Skeletal muscle tissue (tissue), 4 donors: ENCODE results near the gene MYADML2. TPM values are rescaled to one million over a fixed set of nuclear protein-coding genes. Genes with fewer than 3 reads are reported as not detected.
"Not testable (repeated sequence)": the region's sequence is repeated elsewhere in the genome, so short reads cannot be mapped to it uniquely, and the experiment has no call there.

Experiments used
- H3K27ac ChIP-seq: one replicate; pipeline ENCODE4 v1.7.0; 2013; ENCODE audit warnings: mild to moderate bottlenecking, low read depth, low read length, inconsistent platforms
- H3K27me3 ChIP-seq, 3 donors: one replicate each; pipeline ENCODE4 v1.7.0; 2013; ENCODE audit warnings: low read length in 3 of 3; ENCODE audit not compliant: control insufficient read depth in 3 of 3, insufficient read depth in 3 of 3
- H3K36me3 ChIP-seq, 3 donors: one replicate each; pipeline ENCODE4 v1.7.0; 2013; ENCODE audit warnings: low read length in 3 of 3; ENCODE audit not compliant: control insufficient read depth in 3 of 3, insufficient read depth in 3 of 3
- H3K4me1 ChIP-seq, 3 donors: one replicate each; pipeline ENCODE4 v1.7.0; 2013; ENCODE audit warnings: low read length in 3 of 3, mild to moderate bottlenecking in 3 of 3; ENCODE audit not compliant: control insufficient read depth in 3 of 3, insufficient read depth in 3 of 3
- H3K4me3 ChIP-seq, 3 donors: one replicate each; pipeline ENCODE4 v1.7.0; 2013; ENCODE audit warnings: low read length in 3 of 3
- H3K9ac ChIP-seq, 3 donors: one replicate each; pipeline ENCODE4 v1.7.0; 2013; ENCODE audit warnings: low read length in 3 of 3, mild to moderate bottlenecking in 3 of 3, moderate library complexity in 2 of 3, low read depth in 1 of 3
- H3K9me3 ChIP-seq, 3 donors: one replicate each; pipeline ENCODE4 v1.7.0; 2013; ENCODE audit warnings: low read length in 3 of 3; ENCODE audit not compliant: control insufficient read depth in 3 of 3
- total RNA-seq: library from RNA; depleted of rRNA; stranded (reverse); fragments of >200 nt; gene quantifications from one replicate; pipeline ENCODE4 v1.2.3, GENCODE V29; 2014
- donor health status: Osteomylitis.

MYADML2 gene
- total RNA-seq, 1 donor from 2014 or later, result 16.7 TPM

- H3K4me1 ChIP-seq, result peaks cover 60 to 76% (median 67%) of the 10 kb centered on the region in 3 donors
- no peaks in the 10 kb centered on the region for H3K9me3 ChIP-seq
- H3K27me3 ChIP-seq, result peaks cover 0 to 4% (median 0%) of the 10 kb centered on the region in 3 donors
- H3K9ac ChIP-seq, result peak overlapping the region; percentile 33 to 85 (median 83)
- peaks cover 14 to 22% (median 21%) of the 10 kb centered on the region in 3 donors for H3K36me3 ChIP-seq
- peak overlapping the region; percentile 94 for H3K27ac ChIP-seq
- H3K4me3 ChIP-seq, result peak overlapping the region in 2 of 3 donors; percentile 45 to 83
Measured at GRCh38 chr17:81924557-81925532, 22.2 kb downstream of the MYADML2 start.

DNA sequence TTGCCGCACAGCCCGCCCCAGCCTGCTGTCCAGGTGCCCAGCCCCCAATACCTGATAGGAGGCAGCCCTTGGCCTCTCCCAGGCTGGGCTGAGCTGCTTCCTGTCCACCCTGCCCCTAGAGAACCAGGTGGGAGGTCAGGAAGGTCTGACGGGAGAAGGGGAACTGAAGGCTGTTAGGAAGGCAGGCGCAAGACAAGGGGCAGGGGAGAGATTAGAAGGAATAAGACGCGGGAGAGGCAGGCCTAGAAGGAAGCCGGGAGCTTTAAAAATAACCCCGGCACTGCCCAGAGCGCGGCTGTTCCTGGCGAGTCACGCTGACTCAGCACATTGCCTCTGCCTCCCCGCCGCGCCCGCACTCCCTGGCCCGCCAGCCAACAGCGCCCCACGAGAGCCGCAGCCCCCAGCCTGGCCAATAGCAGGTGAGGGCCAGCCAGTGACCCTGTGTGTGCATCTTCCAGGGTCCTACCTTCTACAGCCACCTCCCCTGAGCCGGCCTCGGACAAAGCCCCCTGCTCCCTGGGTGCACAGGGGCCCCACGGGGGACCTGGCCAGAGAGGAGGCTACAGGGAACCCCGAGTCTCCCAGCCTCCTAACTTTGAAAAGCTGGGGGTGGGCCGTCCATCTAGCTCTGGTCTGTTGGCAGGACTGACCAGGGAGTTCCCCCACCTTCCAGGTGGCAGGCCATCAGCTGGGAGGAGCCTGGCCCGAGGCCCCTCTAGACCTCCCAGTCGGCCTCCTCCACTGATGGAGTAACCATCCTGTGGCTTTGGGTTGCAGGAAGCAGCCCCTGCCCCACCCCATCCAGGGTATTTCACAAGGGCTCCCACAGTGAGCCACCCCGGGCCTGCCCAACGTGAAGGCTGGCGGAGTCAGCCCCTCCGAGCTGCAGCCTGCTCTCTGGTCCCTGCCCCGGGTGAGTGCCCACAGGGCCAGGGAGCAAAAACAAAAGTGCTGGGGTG lies 23.5 kb downstream of the MYADML2 start:
- Histone ChIP-seq H3K27ac (peak overlapping the region; percentile 94), H3K9ac (peak overlapping the region; percentile 83 to 87 (median 85)), H3K36me3 (peaks cover 22 to 28% (median 25%) of the 10 kb centered on the region in 3 donors), H3K27me3 (peaks cover 0 to 2% (median 0%) of the 10 kb centered on the region in 3 donors), H3K4me1 (peaks cover 67 to 86% (median 76%) of the 10 kb centered on the region in 3 donors), H3K4me3 (peak overlapping the region; percentile 72 to 83 (median 76)), H3K9me3 (no peaks in the 10 kb centered on the region)

GRCh38 chr17:81922566-81923301 lies 24.3 kb downstream of the MYADML2 start:
- Histone ChIP-seq H3K9me3 (no peaks in the 10 kb centered on the region), H3K27me3 (no peaks in the 10 kb centered on the region), H3K9ac (peak overlapping the region; percentile 83 to 87 (median 85)), H3K4me3 (peak overlapping the region; percentile 72 to 83 (median 76)), H3K4me1 (peaks cover 68 to 83% (median 76%) of the 10 kb centered on the region in 3 donors), H3K36me3 (peaks cover 22 to 28% (median 25%) of the 10 kb centered on the region in 3 donors), H3K27ac (peak overlapping the region; percentile 94)

GRCh38 chr17:81921996-81922565 lies 25.0 kb downstream of the MYADML2 start:
- Histone ChIP-seq H3K4me3 (peak overlapping the region in 2 of 3 donors; percentile 54 to 83), H3K4me1 (peaks cover 73 to 86% (median 81%) of the 10 kb centered on the region in 3 donors), H3K9ac (peak overlapping the region; percentile 25 to 78 (median 30))

DNA sequence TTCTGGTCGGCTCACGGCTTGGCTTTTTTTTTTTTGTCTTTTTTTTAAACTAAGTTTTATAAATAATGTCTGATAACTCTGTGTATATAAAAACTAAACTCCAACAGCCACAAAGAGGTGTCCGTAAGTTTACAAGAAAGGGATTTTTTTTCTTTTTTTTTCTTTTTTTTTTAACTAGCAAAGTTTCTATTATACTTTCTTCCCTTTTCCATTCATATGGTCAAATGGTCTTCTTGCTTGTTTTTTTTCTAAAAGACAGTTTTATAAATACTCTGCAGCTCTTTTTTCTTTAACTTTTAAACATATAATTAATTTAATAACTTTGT lies 25.5 kb downstream of the MYADML2 start:
- Histone ChIP-seq H3K4me1 (peaks cover 77 to 90% (median 86%) of the 10 kb centered on the region in 3 donors), H3K4me3 (peak overlapping the region in 1 of 3 donors; percentile 50), H3K27ac (no peak overlapping the region), H3K9me3 (no peaks in the 10 kb centered on the region), H3K36me3 (peaks cover 22 to 28% (median 25%) of the 10 kb centered on the region in 3 donors), H3K9ac (peak overlapping the region in 1 of 3 donors; percentile 30), H3K27me3 (no peaks in the 10 kb centered on the region)

More at GRCh38 chr17:81921996-81922565, 25.0 kb downstream of the MYADML2 start:
- Histone ChIP-seq H3K27me3 (no peaks in the 10 kb centered on the region), H3K27ac (peak overlapping the region; percentile 94), H3K9me3 (no peaks in the 10 kb centered on the region), H3K36me3 (peaks cover 22 to 28% (median 25%) of the 10 kb centered on the region in 3 donors)

DNA sequence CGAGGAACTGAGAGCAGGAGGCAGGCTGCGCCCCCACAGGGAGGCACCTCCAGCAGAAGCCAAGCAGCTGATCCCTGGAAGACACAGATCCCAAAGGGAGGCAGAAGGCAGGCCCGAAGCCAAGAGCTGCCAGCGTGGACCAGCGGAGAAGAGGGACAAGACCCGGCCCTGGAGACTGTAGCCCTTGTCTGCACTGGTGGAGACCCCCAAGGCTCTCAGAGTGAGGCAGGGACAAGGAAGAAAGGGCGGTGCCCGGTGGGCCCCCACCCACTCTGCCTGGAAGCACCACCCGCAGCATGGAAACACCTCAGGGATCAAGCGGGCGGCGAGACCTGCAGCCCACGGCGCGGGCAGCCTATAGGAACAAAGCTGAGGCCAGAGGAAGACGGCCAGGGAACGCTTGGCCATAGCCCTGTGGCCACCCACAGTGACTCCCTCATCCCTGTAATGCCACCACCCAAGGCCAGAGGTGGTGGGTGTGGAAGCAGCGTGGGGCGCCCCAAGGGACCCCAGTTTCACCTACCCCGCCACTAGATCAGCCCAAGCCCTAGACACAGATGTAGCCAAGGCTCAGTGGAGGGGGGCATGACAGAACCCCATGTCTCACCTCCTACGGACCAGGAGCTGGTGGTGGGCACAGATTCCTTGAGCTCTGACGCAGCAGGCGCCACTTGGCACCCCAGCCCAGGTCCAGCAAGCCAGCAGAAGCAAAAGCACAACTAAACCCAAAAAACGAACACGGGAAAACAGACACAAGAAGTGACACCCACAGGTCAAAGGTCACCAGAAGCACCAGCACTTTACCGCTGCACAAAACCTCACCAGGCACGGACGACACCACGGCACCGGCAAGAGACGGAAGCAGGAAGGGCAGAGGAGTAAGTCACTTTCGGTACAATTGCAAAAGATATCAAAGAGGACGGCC lies 26.2 kb downstream of the MYADML2 start:
- peak overlapping the region in 2 of 3 donors; percentile 54 to 67 for H3K9ac ChIP-seq
- no peaks in the 10 kb centered on the region for H3K9me3 ChIP-seq
- H3K4me3 ChIP-seq, result peak overlapping the region in 2 of 3 donors; percentile 13 to 50
- no peaks in the 10 kb centered on the region for H3K27me3 ChIP-seq
- peaks cover 72 to 87% (median 79%) of the 10 kb centered on the region in 3 donors for H3K4me1 ChIP-seq
- H3K36me3 ChIP-seq, result peaks cover 22 to 29% (median 26%) of the 10 kb centered on the region in 3 donors
- H3K27ac ChIP-seq, result peak overlapping the region; percentile 19

GRCh38 chr17:81918832-81919545 lies 28.0 kb downstream of the MYADML2 start:
- no peaks in the 10 kb centered on the region for H3K9me3 ChIP-seq
- H3K36me3 ChIP-seq, result peaks cover 39 to 48% (median 45%) of the 10 kb centered on the region in 3 donors
- H3K9ac ChIP-seq, result peak overlapping the region in 2 of 3 donors; percentile 54 to 57
- peak overlapping the region in 1 of 3 donors; percentile 71 for H3K4me3 ChIP-seq
- no peaks in the 10 kb centered on the region for H3K27me3 ChIP-seq
- H3K27ac ChIP-seq, result peak overlapping the region; percentile 7
- peaks cover 55 to 77% (median 62%) of the 10 kb centered on the region in 3 donors for H3K4me1 ChIP-seq

DNA sequence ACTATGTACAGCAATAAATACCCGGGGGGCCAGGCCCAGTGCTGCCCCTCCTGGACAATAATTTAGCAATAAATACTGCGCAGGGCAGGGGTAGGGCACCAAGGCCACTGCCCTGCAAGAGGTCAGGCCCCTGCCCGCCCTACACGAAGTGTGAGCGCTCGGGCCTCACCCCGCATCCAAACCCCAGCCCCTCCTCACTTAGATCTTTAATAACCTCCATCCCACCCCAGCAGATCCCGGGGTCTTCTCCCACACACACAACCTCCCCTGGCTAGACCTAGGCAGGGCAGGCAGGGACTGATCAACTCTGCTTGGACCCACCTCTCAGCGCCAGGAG lies 28.7 kb downstream of the MYADML2 start:
- H3K9me3 ChIP-seq, H3K27me3 ChIP-seq: not testable (repeated sequence)
- H3K36me3 ChIP-seq, result peaks cover 46 to 54% (median 52%) of the 10 kb centered on the region in 3 donors
- H3K27ac ChIP-seq, result peak overlapping the region; percentile 7
- H3K4me3 ChIP-seq, result peak overlapping the region; percentile 38 to 79 (median 71)
- H3K9ac ChIP-seq, result peak overlapping the region in 1 of 3 donors; percentile 62
- H3K4me1 ChIP-seq, result peaks cover 50 to 70% (median 55%) of the 10 kb centered on the region in 3 donors
